ENCODE measurements around the gene EDRF1.

Gene EDRF1

DNA sequence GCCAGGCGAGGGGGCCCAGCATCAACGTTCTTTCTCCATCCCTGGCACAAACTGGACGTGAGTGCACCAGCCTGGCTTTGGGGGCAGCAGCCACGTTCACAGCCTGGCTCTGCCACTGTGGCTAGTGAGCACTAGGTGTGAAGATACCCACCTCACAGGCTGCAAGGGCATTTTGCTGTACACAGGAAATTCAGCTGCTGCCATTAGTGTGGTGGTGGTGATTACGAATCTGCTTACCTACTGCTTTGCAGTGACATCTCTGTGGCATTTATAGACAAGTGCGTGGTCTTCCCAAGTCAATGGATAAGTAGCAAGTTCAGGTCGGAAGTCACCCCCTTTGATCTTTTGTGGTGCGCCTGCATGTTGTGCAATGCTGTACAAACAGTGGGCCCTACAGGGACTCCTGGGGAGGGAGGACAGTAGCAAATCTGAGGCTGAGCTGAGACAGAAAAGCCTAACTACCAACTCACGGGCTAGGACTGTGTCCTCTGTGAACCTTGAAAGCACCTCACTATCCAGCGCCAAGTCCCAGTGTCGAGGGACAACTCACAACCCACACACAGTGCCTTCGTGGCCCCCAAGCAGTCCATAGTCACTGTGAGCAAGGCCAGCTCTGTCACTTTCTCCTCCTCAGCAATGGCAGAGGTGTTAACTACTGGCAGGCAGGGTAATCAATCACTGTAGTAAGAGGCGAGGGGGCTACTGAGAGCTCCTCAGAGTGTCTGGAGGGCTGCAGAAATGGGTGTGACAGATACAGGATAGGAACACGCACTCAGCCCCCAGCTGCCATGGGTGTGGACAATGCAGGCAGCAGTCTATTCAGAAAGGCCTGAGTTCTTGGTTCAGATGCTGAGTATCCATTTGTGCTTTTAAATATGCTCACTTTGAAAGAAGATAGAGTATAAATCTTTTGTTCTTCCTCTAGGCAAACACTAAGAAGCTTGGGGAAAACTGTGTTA lies 73.1 kb downstream of the EDRF1 start:
- no peak for DNase-seq (ENCODE audit: extremely low read depth, insufficient read length)
- no peak overlapping the region for H3K4me3 ChIP-seq (replicated peaks; ENCODE audit: low read depth, low read length)
- TF ChIP-seq, protein P1, sequence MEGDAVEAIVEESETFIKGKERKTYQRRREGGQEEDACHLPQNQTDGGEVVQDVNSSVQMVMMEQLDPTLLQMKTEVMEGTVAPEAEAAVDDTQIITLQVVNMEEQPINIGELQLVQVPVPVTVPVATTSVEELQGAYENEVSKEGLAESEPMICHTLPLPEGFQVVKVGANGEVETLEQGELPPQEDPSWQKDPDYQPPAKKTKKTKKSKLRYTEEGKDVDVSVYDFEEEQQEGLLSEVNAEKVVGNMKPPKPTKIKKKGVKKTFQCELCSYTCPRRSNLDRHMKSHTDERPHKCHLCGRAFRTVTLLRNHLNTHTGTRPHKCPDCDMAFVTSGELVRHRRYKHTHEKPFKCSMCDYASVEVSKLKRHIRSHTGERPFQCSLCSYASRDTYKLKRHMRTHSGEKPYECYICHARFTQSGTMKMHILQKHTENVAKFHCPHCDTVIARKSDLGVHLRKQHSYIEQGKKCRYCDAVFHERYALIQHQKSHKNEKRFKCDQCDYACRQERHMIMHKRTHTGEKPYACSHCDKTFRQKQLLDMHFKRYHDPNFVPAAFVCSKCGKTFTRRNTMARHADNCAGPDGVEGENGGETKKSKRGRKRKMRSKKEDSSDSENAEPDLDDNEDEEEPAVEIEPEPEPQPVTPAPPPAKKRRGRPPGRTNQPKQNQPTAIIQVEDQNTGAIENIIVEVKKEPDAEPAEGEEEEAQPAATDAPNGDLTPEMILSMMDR (IDR thresholded peaks at IDR 0.05; ENCODE audit: insufficient read depth, low read length, poor library complexity, severe bottlenecking): no peak
- H3K36me3 ChIP-seq (ENCODE audit: control insufficient read depth, insufficient read depth, low read length): peaks cover 28% of the 10 kb centered on the region
- H3K27me3 ChIP-seq (replicated peaks; ENCODE audit: control insufficient read depth, insufficient read depth, low read length): no peaks in the 10 kb centered on the region

- peaks cover 25% of the 10 kb centered on the region for H3K36me3 ChIP-seq (ENCODE audit: control insufficient read depth, insufficient read depth, low read length)
- DNase-seq (ENCODE audit: extremely low read depth, insufficient read length): no peak
- TF ChIP-seq, protein P1 (IDR thresholded peaks at IDR 0.05; ENCODE audit: insufficient read depth, low read length, poor library complexity, severe bottlenecking): no peak
- H3K27me3 ChIP-seq (replicated peaks; ENCODE audit: control insufficient read depth, insufficient read depth, low read length): no peaks in the 10 kb centered on the region
- no peak overlapping the region for H3K4me3 ChIP-seq (replicated peaks; ENCODE audit: low read depth, low read length)
These were observed 75.6 kb downstream of the EDRF1 start for GRCh38 chr10:125795128-125795527.

- H3K4me3 ChIP-seq (replicated peaks; ENCODE audit: low read depth, low read length): no peak overlapping the region
- no peaks in the 10 kb centered on the region for H3K27me3 ChIP-seq (replicated peaks; ENCODE audit: control insufficient read depth, insufficient read depth, low read length)
- DNase-seq (ENCODE audit: extremely low read depth, insufficient read length): no peak
- TF ChIP-seq, protein P1 (IDR thresholded peaks at IDR 0.05; ENCODE audit: insufficient read depth, low read length, poor library complexity, severe bottlenecking): no peak
- H3K36me3 ChIP-seq (ENCODE audit: control insufficient read depth, insufficient read depth, low read length): peaks cover 25% of the 10 kb centered on the region
These were observed 76.2 kb downstream of the EDRF1 start for GRCh38 chr10:125795637-125796190.

DNA sequence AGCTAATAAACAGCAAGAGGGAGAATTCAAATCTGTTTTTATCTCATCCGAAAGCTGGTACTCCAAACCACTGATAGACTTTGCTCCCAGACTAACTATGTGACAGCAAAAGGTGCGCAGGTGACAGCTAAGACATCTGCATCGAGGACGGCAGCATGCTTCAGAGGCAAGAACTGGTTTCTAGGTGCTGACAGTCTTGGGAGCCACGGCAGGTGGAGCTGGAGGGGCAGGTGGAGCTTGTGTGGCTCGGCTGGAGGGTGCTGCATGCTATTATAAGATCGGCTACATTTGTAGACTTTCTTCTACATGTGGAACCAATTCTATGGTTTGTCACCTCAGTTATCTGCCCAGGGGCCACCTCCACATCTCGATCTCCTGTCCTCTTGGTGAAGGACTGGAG lies 77.9 kb downstream of the EDRF1 start:
- no peak for DNase-seq (ENCODE audit: extremely low read depth, insufficient read length)
- H3K36me3 ChIP-seq (ENCODE audit: control insufficient read depth, insufficient read depth, low read length): peaks cover 23% of the 10 kb centered on the region
- no peak overlapping the region for H3K4me3 ChIP-seq (replicated peaks; ENCODE audit: low read depth, low read length)
- TF ChIP-seq, protein P1 (IDR thresholded peaks at IDR 0.05; ENCODE audit: insufficient read depth, low read length, poor library complexity, severe bottlenecking): no peak
- no peaks in the 10 kb centered on the region for H3K27me3 ChIP-seq (replicated peaks; ENCODE audit: control insufficient read depth, insufficient read depth, low read length)

GRCh38 chr10:125797994-125798662 lies 78.6 kb downstream of the EDRF1 start:
- Histone ChIP-seq H3K36me3 (ENCODE audit: control insufficient read depth, insufficient read depth, low read length) (peaks cover 22% of the 10 kb centered on the region), H3K27me3 (replicated peaks; ENCODE audit: control insufficient read depth, insufficient read depth, low read length) (no peaks in the 10 kb centered on the region), H3K4me3 (replicated peaks; ENCODE audit: low read depth, low read length) (no peak overlapping the region)
- no peak for DNase-seq (ENCODE audit: extremely low read depth, insufficient read length)
- TF ChIP-seq, protein P1 (IDR thresholded peaks at IDR 0.05; ENCODE audit: insufficient read depth, low read length, poor library complexity, severe bottlenecking): no peak
